H1 (cell line): Measurements from ENCODE around the gene FOXO4. TPM values are rescaled to one million over a fixed set of nuclear protein-coding genes. Genes with fewer than 3 reads are reported as not detected.

Experiments used
- CTCF ChIA-PET: fragments of 300-600 bp; sonication (Branson Sonifier 250); formaldehyde crosslinking; loops from one replicate; lab custom pipeline; 2021; ENCODE audit not compliant: partially characterized antibody; lab: Charles Lee
- POLR2A ChIA-PET: fragments of 300-600 bp; sonication (Branson Sonifier 250); formaldehyde crosslinking; loops from one replicate; lab custom pipeline; 2021; ENCODE audit warnings: inconsistent platforms; ENCODE audit not compliant: partially characterized antibody; lab: Charles Lee
- DNase-seq, 2 experiments: peaks; one replicate each; pipeline versions ENCODE4 v3.0.0 to v3.0.0-alpha.2; 2010 to 2022; ENCODE audit warnings: low spot score in 2 of 2, low read depth in 1 of 2, mixed read lengths in 1 of 2
- FAIRE-seq: peaks from 2 replicates; lab custom pipeline; 2011; peaks lifted over from hg19 to GRCh38; lab: Jason Lieb, UNC
- H2AFZ ChIP-seq: 2 replicates; pipeline ENCODE4 v1.8.1; 2012; ENCODE audit warnings: low read length, inconsistent platforms
- H2AK5ac ChIP-seq: 2 replicates; pipeline ENCODE4 v1.6.1; 2013; ENCODE audit warnings: low read depth, low read length
- H2BK120ac ChIP-seq: replicated peaks from 2 replicates; pipeline ENCODE3; 2013; ENCODE audit warnings: low read depth, low read length, inconsistent platforms
- H2BK12ac ChIP-seq: 2 replicates; pipeline ENCODE4 v1.6.1; 2013; ENCODE audit warnings: low read depth, low read length
- H2BK15ac ChIP-seq: 2 replicates; pipeline ENCODE4 v1.6.1; 2013; ENCODE audit warnings: low read length
- H2BK20ac ChIP-seq: 2 replicates; pipeline ENCODE4 v1.6.1; 2013; ENCODE audit warnings: low read length
- H2BK5ac ChIP-seq: 2 replicates; pipeline ENCODE4 v1.6.1; 2013; ENCODE audit warnings: low read depth, low read length
- H3K14ac ChIP-seq: 2 replicates; pipeline ENCODE4 v1.6.1; 2013; ENCODE audit warnings: inconsistent platforms; ENCODE audit not compliant: insufficient read length
- H3K18ac ChIP-seq: 2 replicates; pipeline ENCODE4 v1.6.1; 2013; ENCODE audit warnings: low read length; ENCODE audit errors: extremely low read depth
- H3K23ac ChIP-seq: 2 replicates; pipeline ENCODE4 v1.6.1; 2013; ENCODE audit warnings: inconsistent platforms; ENCODE audit not compliant: insufficient read length
- H3K23me2 ChIP-seq: 2 replicates; pipeline ENCODE4 v1.6.1; 2013; ENCODE audit warnings: low read depth, low read length
- H3K27ac ChIP-seq: 2 replicates; pipeline ENCODE4 v1.6.1; 2011; ENCODE audit warnings: low read depth, low read length, inconsistent platforms
- H3K27me3 ChIP-seq, 4 experiments: replicated peaks in 1 of 4; 1 replicate in 1 of 4; 2 replicates in 3 of 4; pipeline versions ENCODE4 v1.6.1 to v1.8.1; 2011 to 2013; ENCODE audit warnings: low read length in 3 of 4, mild to moderate bottlenecking in 3 of 4, inconsistent platforms in 2 of 4, mixed read lengths in 2 of 4, moderate library complexity in 1 of 4; ENCODE audit not compliant: control insufficient read depth in 3 of 4, insufficient read depth in 3 of 4; ENCODE audit errors: extremely low read depth in 1 of 4
- H3K36me3 ChIP-seq, 4 experiments: 2 replicates each; pipeline versions ENCODE4 v1.6.1 to v1.8.1; 2011 to 2013; ENCODE audit warnings: mild to moderate bottlenecking in 4 of 4, low read length in 3 of 4, moderate library complexity in 2 of 4, control low read depth in 1 of 4, inconsistent platforms in 1 of 4; ENCODE audit not compliant: insufficient read depth in 4 of 4, control insufficient read depth in 2 of 4
- H3K4ac ChIP-seq: replicated peaks from 2 replicates; pipeline ENCODE3; 2013; ENCODE audit warnings: low read length, low read depth, mixed read lengths, inconsistent platforms; ENCODE audit not compliant: insufficient read length
- H3K4me1 ChIP-seq, 4 experiments: replicated peaks in 1 of 4; 1 replicate in 1 of 4; 2 replicates in 3 of 4; pipeline versions ENCODE4 v1.6.1 to v1.8.1; 2011 to 2013; ENCODE audit warnings: low read length in 3 of 4, inconsistent platforms in 2 of 4, mixed read lengths in 1 of 4; ENCODE audit not compliant: insufficient read depth in 4 of 4, control insufficient read depth in 3 of 4
- H3K4me2 ChIP-seq, 2 experiments: 2 replicates each; pipeline versions ENCODE4 v1.6.1 to v1.8.1; 2011 to 2013; ENCODE audit warnings: low read depth in 2 of 2, low read length in 2 of 2, control low read depth in 1 of 2, inconsistent platforms in 1 of 2, mild to moderate bottlenecking in 1 of 2; ENCODE audit not compliant: insufficient read depth in 1 of 2
- H3K4me3 ChIP-seq, 4 experiments: fragments of 200-600, 300-600 bp in 1 of 4; sonication (generic), shearing (Covaris generic), sonication (Bioruptor Twin) in 1 of 4; 2 replicates each; pipeline versions ENCODE4 v1.5.1 to v1.8.1; 2011 to 2016; ENCODE audit warnings: low read length in 4 of 4, low read depth in 3 of 4, control low read depth in 2 of 4, inconsistent platforms in 2 of 4, mild to moderate bottlenecking in 2 of 4, mixed read lengths in 1 of 4, moderate library complexity in 1 of 4; ENCODE audit not compliant: insufficient read depth in 2 of 4; ENCODE audit errors: extremely low read depth in 1 of 4
- H3K56ac ChIP-seq: replicated peaks from 2 replicates; pipeline ENCODE3; 2013; ENCODE audit warnings: low read depth, mild to moderate bottlenecking, mixed read lengths, low read length, inconsistent platforms; ENCODE audit not compliant: insufficient read length
- H3K79me1 ChIP-seq: 2 replicates; pipeline ENCODE4 v1.6.1; 2013; ENCODE audit warnings: low read depth, low read length, control low read depth
- H3K79me2 ChIP-seq, 2 experiments: 2 replicates each; pipeline versions ENCODE4 v1.6.1 to v1.8.1; 2012 to 2013; ENCODE audit warnings: low read length in 2 of 2, mild to moderate bottlenecking in 2 of 2, inconsistent platforms in 1 of 2; ENCODE audit not compliant: insufficient read depth in 2 of 2, control insufficient read depth in 1 of 2
- H3K9ac ChIP-seq, 4 experiments: replicated peaks in 1 of 4; 1 replicate in 1 of 4; 2 replicates in 3 of 4; pipeline versions ENCODE4 v1.6.1 to v1.8.1; 2011 to 2013; ENCODE audit warnings: low read depth in 3 of 4, low read length in 3 of 4, control low read depth in 2 of 4, mild to moderate bottlenecking in 2 of 4, moderate library complexity in 2 of 4, inconsistent platforms in 1 of 4; ENCODE audit errors: extremely low read depth in 1 of 4
- H3K9me3 ChIP-seq, 2 experiments: 2 replicates each; pipeline versions ENCODE4 v1.6.1 to v1.8.1; 2012 to 2013; ENCODE audit warnings: mild to moderate bottlenecking in 2 of 2, moderate library complexity in 2 of 2, control low read depth in 1 of 2, inconsistent platforms in 1 of 2, low read depth in 1 of 2, low read length in 1 of 2, mixed read lengths in 1 of 2; ENCODE audit not compliant: insufficient read depth in 2 of 2
- H4K20me1 ChIP-seq, 2 experiments: replicated peaks in 1 of 2; 2 replicates each; pipeline versions ENCODE3 to v1.8.1; 2011 to 2013; ENCODE audit warnings: inconsistent platforms in 2 of 2, low read length in 2 of 2, mild to moderate bottlenecking in 1 of 2; ENCODE audit not compliant: insufficient read depth in 2 of 2, control insufficient read depth in 1 of 2
- H4K5ac ChIP-seq: 2 replicates; pipeline ENCODE4 v1.6.1; 2013; ENCODE audit warnings: low read length, low read depth, mixed read lengths, inconsistent platforms; ENCODE audit not compliant: insufficient read length
- H4K8ac ChIP-seq: 2 replicates; pipeline ENCODE4 v1.8.0; 2013; ENCODE audit warnings: mild to moderate bottlenecking, moderate library complexity, low read length, inconsistent platforms; ENCODE audit not compliant: insufficient read depth; ENCODE audit errors: extremely low read depth
- H4K91ac ChIP-seq: replicated peaks from 2 replicates; pipeline ENCODE3; 2013; ENCODE audit warnings: low read length, mixed read lengths, inconsistent platforms; ENCODE audit not compliant: insufficient read length
- BACH1 ChIP-seq: IDR thresholded peaks from 2 replicates; pipeline ENCODE4 v1.6.1; 2012; ENCODE audit warnings: low read length, improper control_type of control experiment
- BCL11A ChIP-seq, 2 experiments: IDR thresholded peaks; one replicate each; pipeline ENCODE4 v1.6.1; 2011; ENCODE audit warnings: low read depth in 2 of 2, low read length in 2 of 2, mild to moderate bottlenecking in 2 of 2
- BRCA1 ChIP-seq: IDR thresholded peaks from 2 replicates; pipeline ENCODE4 v1.6.1; 2012; ENCODE audit warnings: low read depth, low read length, improper control_type of control experiment
- CBX5 ChIP-seq: fragments of 300-800, 300-1000 bp; sonication (generic); IDR thresholded peaks from 2 replicates; pipeline ENCODE4 v1.7.1; 2016; ENCODE audit warnings: antibody characterized with exemption, low read length, low read depth
- CHD1 ChIP-seq: IDR thresholded peaks from 2 replicates; pipeline ENCODE4 v1.6.1; 2012; ENCODE audit warnings: low read depth, low read length, improper control_type of control experiment
- CHD2 ChIP-seq: IDR thresholded peaks from 2 replicates; pipeline ENCODE4 v1.6.1; 2012; ENCODE audit warnings: low read length, improper control_type of control experiment
- EGR1 ChIP-seq: IDR thresholded peaks from 2 replicates; pipeline ENCODE4 v1.6.1; 2011; ENCODE audit warnings: low read depth, low read length, borderline replicate concordance
- GTF2F1 ChIP-seq: IDR thresholded peaks from 2 replicates; pipeline ENCODE4 v1.6.1; 2012; ENCODE audit warnings: low read depth, low read length, improper control_type of control experiment, borderline replicate concordance
- HDAC6 ChIP-seq: IDR thresholded peaks from one replicate; pipeline ENCODE4 v1.7.1; 2012; ENCODE audit warnings: low read depth, mild to moderate bottlenecking, inconsistent platforms, low read length, moderate library complexity
- KDM1A ChIP-seq: fragments of 200-600, 300-600 bp; sonication (generic); IDR thresholded peaks from 2 replicates; pipeline ENCODE4 v1.7.1; 2016; ENCODE audit warnings: mild to moderate bottlenecking, low read length, borderline replicate concordance
- KDM5A ChIP-seq: fragments of 200-600 bp; IDR thresholded peaks from 2 replicates; pipeline ENCODE4 v1.7.1; 2012; ENCODE audit warnings: mild to moderate bottlenecking, low read length, inconsistent platforms, mixed read lengths
- NRF1 ChIP-seq: IDR thresholded peaks from 2 replicates; pipeline ENCODE4 v1.6.1; 2011; ENCODE audit warnings: mild to moderate bottlenecking, low read depth, low read length, improper control_type of control experiment
- PHF8 ChIP-seq: fragments of 200-600 bp; sonication (generic); conservative IDR thresholded peaks from 2 replicates; pipeline ENCODE4 v1.7.1; 2012; ENCODE audit warnings: low read depth, mild to moderate bottlenecking, inconsistent platforms, low read length, moderate library complexity
- SP2 ChIP-seq: IDR thresholded peaks from 2 replicates; pipeline ENCODE4 v1.6.1; 2012; ENCODE audit warnings: mild to moderate bottlenecking, low read length, inconsistent platforms
- SUZ12 ChIP-seq: fragments of 200-600 bp; sonication (generic); IDR thresholded peaks from 2 replicates; pipeline ENCODE4 v1.6.1; 2012; ENCODE audit warnings: mild to moderate bottlenecking, inconsistent platforms, low read length, moderate library complexity, mixed read lengths
- TCF12 ChIP-seq: IDR thresholded peaks from 2 replicates; pipeline ENCODE4 v1.6.1; 2011; ENCODE audit warnings: low read depth, mild to moderate bottlenecking, low read length
- WGBS, 2 experiments: shearing (Covaris generic) in 1 of 2; methylation state at CpG; one replicate each; pipeline versions ENCODE4 v1.1.6 to v1.1.7; 2013 to 2015; ENCODE audit warnings: low lambda C conversion rate in 2 of 2, mixed read lengths in 2 of 2, inconsistent platforms in 1 of 2, low coverage in 1 of 2, missing lambda C conversion rate in 1 of 2; ENCODE audit not compliant: insufficient replicate concordance in 2 of 2, insufficient coverage in 1 of 2, insufficient read length in 1 of 2; ENCODE audit errors: extremely low coverage in 1 of 2, missing lambda C conversion rate in 1 of 2; 5-methylcytosine and 5-hydroxymethylcytosine counted together
- polyA plus RNA-seq, 7 experiments: library from polyadenylated mRNA; depleted of rRNA in 3 of 7; stranded (reverse) in 5 of 7; unstranded in 2 of 7; fragments of >200 nt in 5 of 7; fragments of 200-250 nt in 2 of 7; gene quantifications; 1 replicate in 5 of 7; 2 replicates in 1 of 7; 4 replicates in 1 of 7; pipeline versions ENCODE4 v1.2.1 to v1.2.3, GENCODE V29; 2011 to 2013; ENCODE audit warnings: missing spikeins in 2 of 7, mixed read lengths in 2 of 7
- total RNA-seq: library from RNA; stranded (reverse); fragmentation: NEBNext Ultra II Directional; extraction: Animal tissue kit (Norgen Biotek cat#: 25700); gene quantifications from 2 replicates; pipeline ENCODE4 v1.2.1, GENCODE V29; 2021

The FOXO4 gene
- total and polyA plus RNA-seq, 2 of the 8 experiments (the other 6 are each of a cell fraction or from before 2014, with no cell fraction given), result 12.3 to 57.4 TPM

DNA sequence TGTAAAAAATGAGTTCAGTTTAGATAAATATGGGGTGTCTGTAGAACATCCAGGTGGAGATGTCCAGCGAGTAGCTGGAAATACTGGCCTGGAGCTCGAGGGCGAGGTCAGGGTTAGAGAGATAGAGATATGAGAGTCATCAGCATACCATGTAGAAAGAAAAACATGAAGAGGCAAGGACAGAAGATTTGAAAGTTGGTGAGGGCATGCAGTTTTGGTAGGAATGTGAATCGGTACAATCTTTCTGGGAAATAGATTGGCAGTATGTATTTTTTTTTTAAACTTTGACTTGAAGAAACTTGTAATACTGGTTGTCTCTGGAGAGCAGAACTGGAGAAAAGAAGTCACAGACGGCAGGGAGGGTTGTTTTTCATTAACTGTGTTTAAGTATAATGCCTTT is 25.1 kb upstream of the FOXO4 start:
- FAIRE-seq (no peak), DNase-seq (no peak)
- Histone ChIP-seq H4K8ac (no peak overlapping the region), H4K91ac (no peak overlapping the region), H2BK120ac (no peak overlapping the region), H2BK20ac (no peak overlapping the region), H3K27me3 (no peaks in the 10 kb centered on the region), H3K4me3 (no peak overlapping the region), H3K4me1 (no peaks in the 10 kb centered on the region; a peak in 2 of 7 replicates), H2BK12ac (no peak overlapping the region), H3K27ac (no peak overlapping the region), H3K56ac (no peak overlapping the region), H2AFZ (no peak overlapping the region), H3K79me2 (peaks cover 0 to 21% of the 10 kb centered on the region in 2 experiments; a peak in 3 of 4 replicates), H3K9ac (no peak overlapping the region), H3K18ac (no peak overlapping the region), H3K79me1 (no peaks in the 10 kb centered on the region), H3K23me2 (no peaks in the 10 kb centered on the region; the same call in 1 of the 2 replicates), H3K36me3 (no peaks in the 10 kb centered on the region), H2BK5ac (no peak overlapping the region), H4K5ac (no peak overlapping the region), H3K14ac (no peak overlapping the region), H2BK15ac (no peak overlapping the region), H2AK5ac (no peak overlapping the region), H3K23ac (no peak overlapping the region), H3K4ac (no peak overlapping the region), H3K9me3 (no peaks in the 10 kb centered on the region), H3K4me2 (no peak overlapping the region), H4K20me1 (no peaks in the 10 kb centered on the region)
- TF ChIP-seq BACH1, result no peak
- TF ChIP-seq SP2, result no peak
- no peak for TF ChIP-seq CBX5
- no peak for TF ChIP-seq KDM1A
- no peak for TF ChIP-seq TCF12
- no peak for TF ChIP-seq NRF1
- no peak for TF ChIP-seq KDM5A
- TF ChIP-seq BCL11A (IDR thresholded peaks at IDR 0.05; ENCODE audit: low read depth in 2 of 2, low read length in 2 of 2), result no peak
- TF ChIP-seq GTF2F1, result no peak
- no peak for TF ChIP-seq CHD1
- no peak for TF ChIP-seq EGR1
- TF ChIP-seq BRCA1, result no peak
- TF ChIP-seq PHF8, result no peak
- TF ChIP-seq HDAC6, result no peak
- no peak for TF ChIP-seq SUZ12
- TF ChIP-seq CHD2, result no peak
- ChIA-PET CTCF (no interaction called here), POLR2A (no interaction called here)
- WGBS, 2 experiments, result 92% methylated on average over 2 of the region's 5 CpGs; no CpG with 5 or more reads in 1 of the 2 experiments
